Spleen (tissue), 11 donors: Measurements from ENCODE around the gene SPTSSA. TPM values are rescaled to one million over a fixed set of nuclear protein-coding genes. Genes with fewer than 3 reads are reported as not detected.

Source experiments
- DNase-seq: peaks from one replicate; pipeline ENCODE4 v3.0.0-alpha.2; 2020
- H3K27ac ChIP-seq, 8 donors: fragments of 200-600 bp; sonication (generic) in 7 of 8; 1 replicate in 4 of 8; 2 replicates in 4 of 8; pipeline versions ENCODE4 v1.5.0 to v1.8.0; 2016 to 2021; ENCODE audit warnings: inconsistent platforms in 4 of 8, mild to moderate bottlenecking in 4 of 8, moderate library complexity in 1 of 8
- H3K27me3 ChIP-seq, 7 donors: fragments of 200-600 bp; sonication (generic) in 6 of 7; replicated peaks in 1 of 7; 1 replicate in 4 of 7; 2 replicates in 3 of 7; pipeline versions ENCODE4 v1.5.0 to v1.8.0; 2016 to 2021; ENCODE audit warnings: inconsistent platforms in 3 of 7, mild to moderate bottlenecking in 1 of 7
- H3K36me3 ChIP-seq, 6 donors: fragments of 200-600 bp; sonication (generic) in 5 of 6; 1 replicate in 4 of 6; 2 replicates in 2 of 6; pipeline versions ENCODE4 v1.5.0 to v1.8.0; 2016 to 2021; ENCODE audit warnings: inconsistent platforms in 2 of 6
- H3K4me1 ChIP-seq, 6 donors: fragments of 200-600 bp; sonication (generic) in 5 of 6; 1 replicate in 3 of 6; 2 replicates in 3 of 6; pipeline versions ENCODE4 v1.5.0 to v1.8.0; 2016 to 2021; ENCODE audit warnings: inconsistent platforms in 3 of 6
- H3K4me3 ChIP-seq, 8 donors: fragments of 200-600 bp; sonication (generic) in 7 of 8; 1 replicate in 4 of 8; 2 replicates in 4 of 8; pipeline versions ENCODE4 v1.5.0 to v1.8.0; 2016 to 2021; ENCODE audit warnings: inconsistent platforms in 4 of 8, mild to moderate bottlenecking in 4 of 8, moderate library complexity in 2 of 8
- H3K9me3 ChIP-seq, 8 donors: fragments of 200-600 bp; sonication (generic) in 7 of 8; 1 replicate in 4 of 8; 2 replicates in 4 of 8; pipeline versions ENCODE4 v1.5.0 to v1.8.0; 2016 to 2021; ENCODE audit warnings: inconsistent platforms in 4 of 8
- POLR2A ChIP-seq, 3 donors: fragments of 450-650 bp; IDR thresholded peaks; one replicate each; pipeline ENCODE4 v1.5.1; 2017; ENCODE audit warnings: antibody characterized with exemption in 3 of 3, mild to moderate bottlenecking in 1 of 3
- POLR2AphosphoS5 ChIP-seq, 3 donors: sonication (generic); formaldehyde crosslinking; IDR thresholded peaks; one replicate each; pipeline ENCODE4 v1.5.1; 2017; ENCODE audit warnings: antibody characterized with exemption in 3 of 3
- WGBS, 5 donors: extraction: QIAGEN DNeasy Blood & Tissue Kit in 3 of 5; methylation state at CpG; one replicate each; pipeline versions ENCODE4 v1.1.5 to v1.1.7; 2013 to 2018; 5-methylcytosine and 5-hydroxymethylcytosine counted together
- intact Hi-C: fragments of 100-400 bp; cut with DNase I; formaldehyde crosslinking; loops from one replicate; pipeline ENCODE4 v1.15.0; 2023; ENCODE audit warnings: low total_unique reads
- polyA plus RNA-seq, 3 donors: library from polyadenylated mRNA; stranded (reverse); fragments of 200-250 nt; gene quantifications; one replicate each; pipeline ENCODE4 v1.2.1, GENCODE V29; 2013
- total RNA-seq, 7 donors: library from RNA; depleted of rRNA in 3 of 7; stranded (reverse); fragments of >200 nt in 3 of 7; fragmentation: NEBNext Ultra II Directional in 4 of 7; extraction: Animal tissue kit (Norgen Biotek cat#: 25700) in 4 of 7; gene quantifications; one replicate each; pipeline versions ENCODE4 v1.1.0 to v1.2.1, GENCODE V29; 2016 to 2021
- TF ChIP-seq, protein P1 (sequence below), 11 experiments: fragments of 200-600 bp in 7 of 11; fragments of 450-650 bp in 4 of 11; sonication (generic) in 4 of 11; IDR thresholded peaks in 8 of 11; conservative IDR thresholded peaks in 3 of 11; 1 replicate in 7 of 11; 2 replicates in 4 of 11; pipeline versions ENCODE4 v1.4.0 to v1.8.0; 2016 to 2021; ENCODE audit warnings: antibody characterized with exemption in 11 of 11, inconsistent platforms in 4 of 11, mild to moderate bottlenecking in 1 of 11
- donor health status: healthy with polysubstance abuse.
- donor health status: DM: no; HTN: no; CAD: no; lungs with moderate emphysema.
- donor health status: DM: no; HTN: no; CAD: no.
- donor health status: Bipolar disorder and iron deficiency.
- donor health status: healthy.
- donor health status: DM: no; HTN: no; CAD: no.
- donor health status: DM: yes; HTN: yes; CAD: no.

Gene SPTSSA
- total and polyA plus RNA-seq, 10 donors = 8.9 to 16.7 (median 13.3) TPM

DNA sequence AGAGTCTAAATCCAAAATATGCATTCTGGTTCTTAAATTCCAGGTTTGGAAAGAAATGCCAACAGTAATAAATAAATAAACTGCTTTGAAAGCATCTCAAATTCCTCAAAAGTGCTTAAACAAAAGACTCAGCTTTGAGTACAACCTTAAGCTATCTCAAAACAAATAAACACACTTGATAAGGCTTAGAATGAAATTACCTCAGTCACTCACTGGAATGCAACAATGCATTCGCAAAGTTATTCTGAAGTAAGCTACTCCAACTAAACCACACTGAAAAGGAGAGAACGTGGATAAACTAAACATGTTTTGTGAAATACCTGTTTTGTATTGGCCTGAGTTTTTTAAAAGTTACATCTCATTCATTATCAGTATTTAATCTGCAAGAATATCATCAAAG is 1.2 kb downstream of the SPTSSA start:
- WGBS, 5 donors = 55 to 71% (median 62%) methylated on average over 2 of the region's 2 CpGs
- peak overlapping the region in 3 of 8 donors; percentile 76 to 93 (median 91) for H3K27ac ChIP-seq
- peaks cover 0 to 12% (median 7%) of the 10 kb centered on the region in 6 donors for H3K36me3 ChIP-seq
- H3K4me3 ChIP-seq = peak overlapping the region in 4 of 8 donors; percentile 72 to 90 (median 82)
- no peaks in the 10 kb centered on the region for H3K9me3 ChIP-seq
- peaks cover 0 to 36% (median 24%) of the 10 kb centered on the region in 6 donors for H3K4me1 ChIP-seq
- no peak for TF ChIP-seq POLR2A (IDR thresholded peaks at IDR 0.05)
- TF ChIP-seq, protein P1, sequence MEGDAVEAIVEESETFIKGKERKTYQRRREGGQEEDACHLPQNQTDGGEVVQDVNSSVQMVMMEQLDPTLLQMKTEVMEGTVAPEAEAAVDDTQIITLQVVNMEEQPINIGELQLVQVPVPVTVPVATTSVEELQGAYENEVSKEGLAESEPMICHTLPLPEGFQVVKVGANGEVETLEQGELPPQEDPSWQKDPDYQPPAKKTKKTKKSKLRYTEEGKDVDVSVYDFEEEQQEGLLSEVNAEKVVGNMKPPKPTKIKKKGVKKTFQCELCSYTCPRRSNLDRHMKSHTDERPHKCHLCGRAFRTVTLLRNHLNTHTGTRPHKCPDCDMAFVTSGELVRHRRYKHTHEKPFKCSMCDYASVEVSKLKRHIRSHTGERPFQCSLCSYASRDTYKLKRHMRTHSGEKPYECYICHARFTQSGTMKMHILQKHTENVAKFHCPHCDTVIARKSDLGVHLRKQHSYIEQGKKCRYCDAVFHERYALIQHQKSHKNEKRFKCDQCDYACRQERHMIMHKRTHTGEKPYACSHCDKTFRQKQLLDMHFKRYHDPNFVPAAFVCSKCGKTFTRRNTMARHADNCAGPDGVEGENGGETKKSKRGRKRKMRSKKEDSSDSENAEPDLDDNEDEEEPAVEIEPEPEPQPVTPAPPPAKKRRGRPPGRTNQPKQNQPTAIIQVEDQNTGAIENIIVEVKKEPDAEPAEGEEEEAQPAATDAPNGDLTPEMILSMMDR (IDR thresholded peaks at IDR 0.05 in 8 of 11, conservative IDR thresholded peaks at IDR 0.05 in 3 of 11) = no peak
- no peak for TF ChIP-seq POLR2AphosphoS5 (IDR thresholded peaks at IDR 0.05)
- no peaks in the 10 kb centered on the region for H3K27me3 ChIP-seq
- intact Hi-C loops = no loop called here
- DNase-seq = no peak

DNA sequence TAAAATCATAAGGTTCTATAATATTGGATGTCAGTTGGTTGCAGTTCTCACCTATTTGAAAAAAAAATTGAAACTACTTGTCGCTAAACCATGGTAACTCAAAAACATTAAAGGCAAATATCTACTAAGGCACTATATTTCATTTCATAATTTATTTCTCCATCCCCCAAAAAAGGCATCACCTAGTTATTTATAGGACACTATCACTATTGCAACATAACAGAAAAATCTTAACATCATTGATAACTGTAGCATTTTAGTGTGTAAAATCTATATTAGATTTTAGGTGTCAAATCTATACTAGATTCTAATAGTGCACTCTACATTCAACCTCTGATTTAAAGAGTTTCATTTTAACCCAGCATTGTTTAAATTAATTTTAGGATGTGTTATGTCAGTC is 1.7 kb downstream of the SPTSSA start:
- TF ChIP-seq, protein P1 (IDR thresholded peaks at IDR 0.05 in 8 of 11, conservative IDR thresholded peaks at IDR 0.05 in 3 of 11) = no peak
- TF ChIP-seq POLR2A (IDR thresholded peaks at IDR 0.05) = no peak
- no peak for TF ChIP-seq POLR2AphosphoS5 (IDR thresholded peaks at IDR 0.05)
- Histone ChIP-seq H3K27ac (no peak overlapping the region), H3K27me3 (no peaks in the 10 kb centered on the region), H3K4me3 (peak overlapping the region in 1 of 8 donors; percentile 90), H3K4me1 (peaks cover 0 to 30% (median 24%) of the 10 kb centered on the region in 6 donors), H3K9me3 (no peaks in the 10 kb centered on the region), H3K36me3 (peaks cover 0 to 17% (median 13%) of the 10 kb centered on the region in 6 donors)
- 93 to 98% (median 96%) methylated on average over 1 of the region's 1 CpG for WGBS, 5 donors
- intact Hi-C loops = no loop called here
- no peak for DNase-seq

DNA sequence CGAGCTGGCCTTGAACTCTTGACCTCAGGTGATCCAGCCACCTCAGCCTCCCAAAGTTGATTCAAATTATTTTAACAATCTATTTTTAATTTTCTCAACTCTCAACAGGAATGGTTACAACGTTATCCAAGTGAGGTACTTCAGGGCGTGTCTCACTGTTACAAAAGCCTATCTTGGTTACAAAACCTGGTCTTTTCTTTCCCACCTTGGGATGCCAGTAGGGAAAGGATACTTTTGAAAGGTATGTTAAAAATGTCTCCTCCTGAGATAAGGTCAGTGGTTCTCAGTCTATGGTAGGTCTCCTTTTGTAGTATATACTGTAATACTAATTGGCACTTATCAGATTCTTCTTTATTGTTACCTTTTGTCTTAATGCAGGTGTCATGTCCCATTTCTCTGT is 4.9 kb downstream of the SPTSSA start:
- TF ChIP-seq POLR2A (IDR thresholded peaks at IDR 0.05) (no peak), POLR2AphosphoS5 (IDR thresholded peaks at IDR 0.05) (no peak)
- TF ChIP-seq, protein P1 (IDR thresholded peaks at IDR 0.05 in 8 of 11, conservative IDR thresholded peaks at IDR 0.05 in 3 of 11) = no peak
- Histone ChIP-seq H3K4me3 (no peak overlapping the region), H3K27ac (no peak overlapping the region), H3K9me3 (no peaks in the 10 kb centered on the region), H3K4me1 (peaks cover 0 to 22% (median 17%) of the 10 kb centered on the region in 6 donors), H3K36me3 (peaks cover 0 to 39% (median 18%) of the 10 kb centered on the region in 6 donors), H3K27me3 (no peaks in the 10 kb centered on the region)
- intact Hi-C loops = no loop called here
- 65 to 87% (median 77%) methylated on average over 3 of the region's 3 CpGs for WGBS, 5 donors
- no peak for DNase-seq

DNA sequence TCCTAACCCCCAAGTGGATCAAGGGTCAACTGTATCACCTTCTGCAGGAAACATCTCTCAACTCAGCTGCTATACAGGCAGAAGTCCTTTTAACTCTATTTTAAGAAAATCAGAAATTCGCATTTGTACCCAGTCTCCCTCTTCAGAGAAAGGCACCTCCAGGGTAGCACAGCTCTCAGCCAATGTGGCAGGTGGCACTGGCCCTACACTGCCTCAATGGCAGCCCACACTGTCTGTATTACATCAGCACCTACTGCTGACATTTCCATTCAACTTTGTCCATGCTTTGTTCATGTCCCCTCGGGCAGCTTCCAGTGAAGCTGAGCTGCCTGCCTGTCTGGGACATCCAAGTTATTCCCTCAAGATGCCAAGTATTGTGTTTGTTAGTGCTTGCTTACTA is 8.8 kb downstream of the SPTSSA start:
- WGBS, 5 donors = 71 to 96% (median 81%) methylated on average over 2 of the region's 2 CpGs
- intact Hi-C loops = no loop called here
- no peak for DNase-seq
- no peak for TF ChIP-seq POLR2AphosphoS5 (IDR thresholded peaks at IDR 0.05)
- TF ChIP-seq, protein P1 (IDR thresholded peaks at IDR 0.05 in 8 of 11, conservative IDR thresholded peaks at IDR 0.05 in 3 of 11) = no peak
- no peak for TF ChIP-seq POLR2A (IDR thresholded peaks at IDR 0.05)
- Histone ChIP-seq H3K27me3 (no peaks in the 10 kb centered on the region), H3K27ac (no peak overlapping the region), H3K36me3 (peaks cover 0 to 64% (median 18%) of the 10 kb centered on the region in 6 donors), H3K4me1 (no peaks in the 10 kb centered on the region), H3K4me3 (no peak overlapping the region), H3K9me3 (no peaks in the 10 kb centered on the region)
